Ishikawa (cell line): ENCODE measurements around the gene EIF2B2.

Source experiments
- CREB1 ChIP-seq: IDR thresholded peaks from 2 replicates; pipeline ENCODE4 v1.6.1; 2012; ENCODE audit warnings: low read depth
- EP300 ChIP-seq: IDR thresholded peaks from 2 replicates; pipeline ENCODE4 v1.6.1; 2012; ENCODE audit warnings: borderline replicate concordance
- NFIC ChIP-seq: IDR thresholded peaks from 2 replicates; pipeline ENCODE4 v1.6.1; 2012
- RAD21 ChIP-seq: IDR thresholded peaks from 2 replicates; pipeline ENCODE4 v1.6.1; 2012; ENCODE audit warnings: low read depth
- REST ChIP-seq: IDR thresholded peaks from 2 replicates; pipeline ENCODE4 v1.6.1; 2012; ENCODE audit warnings: low read depth, mild to moderate bottlenecking
- TAF1 ChIP-seq: IDR thresholded peaks from 2 replicates; pipeline ENCODE4 v1.6.1; 2012; ENCODE audit warnings: low read depth, mild to moderate bottlenecking

GRCh38 chr14:75001261-75001660, 1.5 kb upstream of the EIF2B2 start:
- TF ChIP-seq RAD21 (no peak), NFIC (no peak), TAF1 (no peak), EP300 (no peak), CREB1 (no peak), REST (no peak)
